ENCODE measurements around the gene SERGEF. TPM values are rescaled to one million over a fixed set of nuclear protein-coding genes. Genes with fewer than 3 reads are reported as not detected.
A peak's percentile ranks its signal among the peaks of the same experiment; 100 is the strongest.

Gene SERGEF
- total RNA-seq, 1 experiment from 2014 or later = 31.4 TPM

GRCh38 chr11:17799147-17799546 is 213.7 kb downstream of the SERGEF start:
- TF ChIP-seq CTCF (conservative IDR thresholded peaks at IDR 0.05) = no peak
- Histone ChIP-seq H3T11ph (ENCODE audit: low read length) (no peak overlapping the region), H3K79me1 (ENCODE audit: insufficient read depth, low read depth, low read length, poor library complexity, severe bottlenecking) (no peaks in the 10 kb centered on the region), H4K91ac (ENCODE audit: insufficient read length, low read depth, low read length) (no peak overlapping the region), H3K14ac (ENCODE audit: insufficient read depth, low read length) (no peak overlapping the region), H4K20me1 (ENCODE audit: control insufficient read depth, insufficient read depth, insufficient read length) (no peaks in the 10 kb centered on the region), H3K18ac (ENCODE audit: insufficient read length, low read depth, low read length) (no peak overlapping the region), H3K23ac (ENCODE audit: insufficient read length, low read depth, low read length) (no peak overlapping the region), H3K4ac (ENCODE audit: low read depth, low read length) (no peak overlapping the region), H2BK120ac (ENCODE audit: low read depth, low read length, poor library complexity, severe bottlenecking) (no peak overlapping the region), H3K79me2 (ENCODE audit: insufficient read depth, low read length) (no peaks in the 10 kb centered on the region), H3K4me1 (ENCODE audit: insufficient read depth, low read length) (0 out of 2 replicates have a peak, but pooled peaks cover 2% of the 10 kb centered on the region), H3K9me3 (ENCODE audit: control insufficient read depth, low read depth, low read length) (no peaks in the 10 kb centered on the region), H2BK5ac (ENCODE audit: insufficient read length, low read length) (no peak overlapping the region), H2BK15ac (ENCODE audit: low read depth, low read length) (no peak overlapping the region), H2AK5ac (ENCODE audit: insufficient read length, low read length) (no peak overlapping the region), H4K5ac (ENCODE audit: insufficient read length, low read depth, low read length) (no peak overlapping the region), H3K27ac (ENCODE audit: insufficient read length, low read depth, low read length) (no peak overlapping the region), H3K4me2 (ENCODE audit: insufficient read depth, insufficient read length, low read length) (no peak overlapping the region), H2BK12ac (ENCODE audit: insufficient read length, low read depth, low read length) (no peak overlapping the region), H2AFZ (ENCODE audit: low read length) (no peak overlapping the region), H3K9ac (ENCODE audit: extremely low read depth, insufficient read length, low read length) (no peak overlapping the region), H4K8ac (replicated peaks; ENCODE audit: insufficient read length, low read depth, low read length) (no peak overlapping the region), H3K56ac (ENCODE audit: insufficient read length, low read depth, low read length) (no peak overlapping the region), H3K23me2 (ENCODE audit: insufficient read length, low read depth, low read length, poor library complexity, severe bottlenecking) (no peaks in the 10 kb centered on the region), H2BK20ac (ENCODE audit: low read depth, low read length, poor library complexity, severe bottlenecking) (no peak overlapping the region), H3K27me3 (ENCODE audit: insufficient read depth, low read length) (0 out of 2 replicates have a peak, but pooled peaks cover 2% of the 10 kb centered on the region)
- peaks cover 2 to 7% of the 10 kb centered on the region in 2 experiments; a peak in 2 of 5 replicates for H3K9me3 Mint-ChIP-seq
- no peak for DNase-seq
- peak overlapping the region in 1 of 3 experiments; percentile 80; a peak in 1 of 7 replicates for H3K27ac Mint-ChIP-seq
- H3K36me3 Mint-ChIP-seq (ENCODE audit: insufficient read depth in 1 of 3, low read depth in 3 of 3) = peaks cover 0 to 6% (median 2%) of the 10 kb centered on the region in 3 experiments; a peak in 3 of 7 replicates
- H3K27me3 Mint-ChIP-seq (ENCODE audit: low read depth) = peaks cover 10% of the 10 kb centered on the region
- no CpG with 5 or more reads among the region's 5 CpGs for WGBS (ENCODE audit: extremely low coverage, insufficient read length, low lambda C conversion rate)
- peaks cover 23 to 28% of the 10 kb centered on the region in 2 experiments for H3K4me1 Mint-ChIP-seq
- H3K4me3 Mint-ChIP-seq = no peak overlapping the region
